NCI-H2107 (cell line): ENCODE results near the gene PRR19.
A peak's percentile ranks its signal among the peaks of the same experiment; 100 is the strongest.
"Not testable (repeated sequence)": the region's sequence is repeated elsewhere in the genome, so short reads cannot be mapped to it uniquely, and the experiment has no call there.

Source experiments
- DNase-seq: peaks from one replicate; lab custom pipeline; 2025; lab: John Stamatoyannopoulos, UW

PRR19 gene

GRCh38 chr19:42301646-42302203 lies at the start of gene PRR19:
PRR19 (plus strand) TSS chr19:42302132; CDS start chr19:42309585, 7,453 bp downstream.
- DNase-seq: no peak

GRCh38 chr19:42252365-42253244 lies 49.3 kb upstream of the PRR19 start:
- DNase-seq: no peak

GRCh38 chr19:42253245-42254088 lies 48.5 kb upstream of the PRR19 start:
- DNase-seq: no peak

- DNase-seq: no peak
Observed at GRCh38 chr19:42254089-42254849, 47.7 kb upstream of the PRR19 start.

GRCh38 chr19:42254850-42255765 lies 46.8 kb upstream of the PRR19 start, which contains the start of gene ERF:
ERF (minus strand) TSS chr19:42255128; CDS start chr19:42254999, 129 bp downstream.
- DNase-seq: peak; percentile 83

GRCh38 chr19:42255766-42256745 lies 45.9 kb upstream of the PRR19 start:
- DNase-seq: peak; percentile 30

- DNase-seq: not testable (repeated sequence)
Observed at GRCh38 chr19:42257842-42258241, 44.1 kb upstream of the PRR19 start.

GRCh38 chr19:42261763-42262162 lies 40.2 kb upstream of the PRR19 start:
- no peak for DNase-seq

- DNase-seq: not testable (repeated sequence)
Observed at GRCh38 chr19:42266105-42266504, 35.8 kb upstream of the PRR19 start.

- not testable (repeated sequence) for DNase-seq
Observed at GRCh38 chr19:42266928-42267603, 34.9 kb upstream of the PRR19 start.

GRCh38 chr19:42267644-42268141 lies 34.2 kb upstream of the PRR19 start:
- no peak for DNase-seq

GRCh38 chr19:42268142-42268703 lies 33.7 kb upstream of the PRR19 start:
- DNase-seq: peak; percentile 94

GRCh38 chr19:42268704-42269477 lies 33.0 kb upstream of the PRR19 start, which contains the start of gene CIC:
CIC (plus strand) TSS chr19:42269252; CDS start chr19:42271784, 2,532 bp downstream.
- DNase-seq: peak; percentile 98

GRCh38 chr19:42269478-42270345 lies 32.2 kb upstream of the PRR19 start:
- no peak for DNase-seq

GRCh38 chr19:42270346-42271044 lies 31.4 kb upstream of the PRR19 start:
- no peak for DNase-seq

- DNase-seq: no peak
Observed at GRCh38 chr19:42271045-42271419, 30.9 kb upstream of the PRR19 start.
